Stimulated activated memory B cell treated with anti-CD40 and anti-IgM and Interleukin-4, amounts not matched to agents 10 μg/mL and 1 μg/mL and 100 μg/mL, for 72 hours (primary cell): Measurements from ENCODE around the gene RUSF1.
"Not testable (repeated sequence)": the region's sequence is repeated elsewhere in the genome, so short reads cannot be mapped to it uniquely, and the experiment has no call there.

Experiments
- ATAC-seq: fragments of 150-1000 bp; cut with Tn5 transposase; 2 replicates; pipeline ENCODE4 v1.10.0; 2021
- H3K27ac Mint-ChIP-seq: one replicate; pipeline ENCODE4 v1.8.0; 2022; ENCODE audit warnings: mild to moderate bottlenecking, mixed read lengths
- H3K27me3 Mint-ChIP-seq: one replicate; pipeline ENCODE4 v1.8.0; 2022; ENCODE audit warnings: mixed read lengths
- H3K36me3 Mint-ChIP-seq: one replicate; pipeline ENCODE4 v1.8.0; 2022; ENCODE audit warnings: mixed read lengths
- H3K4me1 Mint-ChIP-seq: one replicate; pipeline ENCODE4 v1.8.0; 2022; ENCODE audit warnings: mixed read lengths
- H3K4me3 Mint-ChIP-seq: one replicate; pipeline ENCODE4 v1.8.0; 2022; ENCODE audit warnings: mild to moderate bottlenecking, moderate library complexity, mixed read lengths
- H3K9me3 Mint-ChIP-seq: one replicate; pipeline ENCODE4 v1.8.0; 2022; ENCODE audit warnings: mixed read lengths

RUSF1 gene

GRCh38 chr16:31458844-31459686 lies 49.1 kb downstream of the RUSF1 start, which contains the start of gene ARMC5:
Gene ARMC5 (plus strand): TSS chr16:31459501. CDS start chr16:31459525, 24 bp downstream.
- Mint-ChIP-seq H3K27me3 (no peaks in the 10 kb centered on the region), H3K36me3 (peaks cover 23% of the 10 kb centered on the region), H3K9me3 (no peaks in the 10 kb centered on the region), H3K27ac (peak within 1 kb of the TSS; percentile 96), H3K4me3 (peak within 1 kb of the TSS; percentile 86), H3K4me1 (peaks cover 52% of the 10 kb centered on the region)
- peak; percentile 90 for ATAC-seq

GRCh38 chr16:31458073-31458843 lies 49.9 kb downstream of the RUSF1 start:
- peak; percentile 2 for ATAC-seq
- peaks cover 57% of the 10 kb centered on the region for H3K4me1 Mint-ChIP-seq
- no peaks in the 10 kb centered on the region for H3K9me3 Mint-ChIP-seq

GRCh38 chr16:31456988-31457360 lies 51.2 kb downstream of the RUSF1 start:
- H3K4me1 Mint-ChIP-seq: peaks cover 52% of the 10 kb centered on the region

More at GRCh38 chr16:31458073-31458843, 49.9 kb downstream of the RUSF1 start:
- Mint-ChIP-seq H3K27ac (peak overlapping the region; percentile 96), H3K27me3 (no peaks in the 10 kb centered on the region), H3K36me3 (peaks cover 15% of the 10 kb centered on the region), H3K4me3 (peak overlapping the region; percentile 86)

DNA sequence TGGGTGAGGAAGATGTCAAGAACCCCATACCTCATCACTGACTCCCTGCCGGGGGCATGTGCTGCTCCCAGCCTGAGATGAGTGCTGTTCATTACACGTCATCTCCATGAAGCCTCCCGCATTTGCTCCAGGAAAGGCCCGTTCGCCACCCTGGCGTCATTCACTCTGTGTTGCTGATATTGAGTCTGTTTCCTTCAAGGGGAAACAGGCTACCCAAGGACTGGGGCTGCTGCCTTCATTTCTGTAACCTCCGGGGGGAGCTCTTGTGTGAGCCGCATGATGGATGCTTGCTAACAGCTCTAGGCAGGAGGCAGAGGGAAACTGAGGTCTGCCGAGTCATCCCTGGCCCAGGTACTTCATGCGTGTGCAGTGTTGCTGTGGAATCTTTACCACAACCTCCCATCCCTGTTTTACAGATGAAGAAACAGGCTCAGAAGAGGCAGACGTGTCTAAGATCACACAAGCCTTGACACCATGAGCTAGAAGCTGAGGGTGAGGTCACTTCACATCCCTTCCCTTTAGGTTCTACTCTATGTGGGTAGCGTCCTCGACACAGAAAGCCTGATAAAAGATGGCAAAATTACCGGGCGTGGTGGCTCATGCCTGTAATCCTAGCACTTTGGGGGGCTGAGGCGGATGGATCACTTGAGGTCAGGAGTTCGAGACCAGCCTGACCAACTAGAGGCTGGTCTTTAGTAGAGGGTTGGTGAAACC lies 52.4 kb downstream of the RUSF1 start:
- ATAC-seq: no peak
- Mint-ChIP-seq H3K36me3 (peaks cover 5% of the 10 kb centered on the region), H3K4me3 (no peak overlapping the region), H3K27me3 (no peaks in the 10 kb centered on the region), H3K9me3 (no peaks in the 10 kb centered on the region), H3K27ac (peak overlapping the region; percentile 57), H3K4me1 (peaks cover 53% of the 10 kb centered on the region)

More at GRCh38 chr16:31456988-31457360, 51.2 kb downstream of the RUSF1 start:
- H3K27me3 Mint-ChIP-seq: no peaks in the 10 kb centered on the region
- no peak for ATAC-seq
- no peak overlapping the region for H3K27ac Mint-ChIP-seq
- no peaks in the 10 kb centered on the region for H3K9me3 Mint-ChIP-seq
- H3K36me3 Mint-ChIP-seq: peaks cover 5% of the 10 kb centered on the region
- no peak overlapping the region for H3K4me3 Mint-ChIP-seq

DNA sequence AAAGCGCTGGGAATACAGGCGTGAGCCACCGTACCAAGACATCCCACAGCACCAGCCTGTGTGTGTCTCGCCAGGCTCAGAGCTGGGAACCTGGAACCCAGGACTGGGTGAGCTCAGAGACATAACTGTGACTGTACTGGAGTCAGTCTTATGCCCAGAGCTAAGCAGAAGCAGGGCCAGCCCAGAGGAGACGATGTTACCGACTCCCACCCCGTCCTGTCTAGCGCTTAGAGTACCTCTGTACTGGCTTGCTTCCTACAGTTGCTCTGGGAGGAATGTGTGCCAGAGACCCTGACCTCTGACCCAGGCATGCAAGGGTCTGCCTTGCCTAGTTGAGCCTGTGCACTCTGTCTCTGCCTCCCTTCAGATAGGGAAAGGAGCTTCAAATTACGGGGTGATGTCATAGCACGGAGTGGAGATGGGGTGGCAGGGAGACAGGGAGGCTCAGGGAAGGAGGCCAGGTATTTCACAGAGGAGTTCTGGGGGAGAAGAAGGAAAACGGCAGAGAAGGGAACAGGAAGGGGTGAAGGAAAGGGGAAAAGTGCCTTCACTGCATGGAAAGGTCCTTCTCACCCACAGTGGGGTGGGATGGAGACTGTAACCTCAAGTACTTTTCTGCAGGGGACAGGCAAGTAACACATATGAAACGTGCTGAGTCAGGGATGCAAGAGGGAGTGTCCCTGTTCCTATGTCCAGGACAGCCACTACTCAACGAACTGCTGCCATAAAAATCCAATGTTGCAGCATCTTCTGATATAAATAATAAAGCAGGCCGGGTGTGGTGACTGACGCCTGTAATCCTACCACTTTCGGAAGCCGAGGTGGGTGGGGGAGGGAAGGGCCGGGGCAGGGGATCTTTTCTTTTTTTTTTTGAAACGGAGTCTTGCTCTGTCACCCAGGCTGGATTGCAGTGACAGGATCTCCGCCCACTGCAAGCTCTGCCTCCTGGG lies 54.7 kb downstream of the RUSF1 start:
- Mint-ChIP-seq H3K4me1 (peaks cover 47% of the 10 kb centered on the region), H3K36me3 (peaks cover 5% of the 10 kb centered on the region), H3K27ac (no peak overlapping the region), H3K9me3 (no peaks in the 10 kb centered on the region), H3K4me3 (no peak overlapping the region), H3K27me3 (no peaks in the 10 kb centered on the region)
- ATAC-seq: no peak

- no peaks in the 10 kb centered on the region for H3K9me3 Mint-ChIP-seq
- H3K27ac Mint-ChIP-seq: no peak overlapping the region
- peaks cover 5% of the 10 kb centered on the region for H3K36me3 Mint-ChIP-seq
- no peak overlapping the region for H3K4me3 Mint-ChIP-seq
- peaks cover 40% of the 10 kb centered on the region for H3K4me1 Mint-ChIP-seq
- ATAC-seq: no peak
- H3K27me3 Mint-ChIP-seq: no peaks in the 10 kb centered on the region
Measured at GRCh38 chr16:31452631-31453106, 55.5 kb downstream of the RUSF1 start.

DNA sequence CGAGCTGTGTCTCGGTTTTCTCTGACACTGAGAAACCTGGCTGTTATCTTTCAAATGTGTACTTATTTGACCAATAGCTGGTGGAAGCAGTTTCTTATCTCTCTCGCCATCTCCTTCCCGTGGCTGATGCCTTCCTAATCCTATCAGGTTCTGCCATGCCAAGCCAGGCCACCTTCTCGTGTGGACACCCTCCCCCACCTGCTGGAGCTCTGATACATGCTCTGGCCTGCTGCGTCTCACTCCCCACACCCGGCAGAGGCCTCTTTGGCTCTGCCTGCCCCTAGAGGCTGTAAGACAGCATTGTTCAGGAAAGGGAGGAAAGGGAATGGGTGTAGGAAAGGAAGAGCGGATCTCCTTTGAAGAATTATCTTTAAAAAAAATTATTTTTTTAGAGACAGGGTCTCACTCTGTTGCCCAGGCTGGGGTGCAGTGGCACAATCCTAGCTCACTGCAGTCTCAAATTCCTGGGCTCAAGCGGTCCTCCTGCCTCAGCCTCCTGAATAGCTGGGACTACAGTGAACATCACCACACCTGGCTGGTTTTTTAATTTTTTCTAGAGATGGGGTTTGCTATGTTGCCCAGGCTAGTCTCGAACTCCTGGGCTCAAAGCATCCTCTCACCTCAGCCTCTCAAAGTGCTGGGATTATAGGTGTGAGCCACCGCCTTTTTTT lies 56.4 kb downstream of the RUSF1 start:
- Mint-ChIP-seq H3K4me1 (peaks cover 33% of the 10 kb centered on the region), H3K27ac (no peak overlapping the region), H3K36me3 (peaks cover 5% of the 10 kb centered on the region), H3K9me3 (no peaks in the 10 kb centered on the region), H3K4me3 (no peak overlapping the region), H3K27me3 (no peaks in the 10 kb centered on the region)
- peak; percentile 53 for ATAC-seq

GRCh38 chr16:31451201-31451600 lies 57.0 kb downstream of the RUSF1 start:
- Mint-ChIP-seq H3K27me3 (no peaks in the 10 kb centered on the region), H3K36me3 (peaks cover 5% of the 10 kb centered on the region), H3K9me3 (no peaks in the 10 kb centered on the region), H3K4me1 (peaks cover 30% of the 10 kb centered on the region), H3K27ac (no peak overlapping the region), H3K4me3 (no peak overlapping the region)
- no peak for ATAC-seq

DNA sequence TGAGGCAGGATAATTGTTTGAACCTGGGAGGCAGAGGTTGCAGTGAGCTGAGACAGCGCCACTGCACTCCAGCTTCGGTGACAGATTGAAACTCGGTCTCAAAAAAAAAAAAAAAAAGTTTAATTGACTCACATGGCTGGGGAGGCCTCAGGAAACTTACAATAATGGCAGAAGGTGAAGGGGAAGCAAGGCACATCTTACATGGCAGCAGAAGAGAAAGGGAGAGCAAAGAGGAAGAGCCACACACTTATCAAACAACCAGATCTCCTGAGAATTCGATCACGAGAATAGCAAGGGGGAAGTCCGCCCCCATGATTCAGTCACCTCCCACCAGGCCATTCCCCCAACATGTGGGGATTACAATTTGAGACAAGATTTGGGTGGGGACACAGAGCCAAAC lies 62.3 kb downstream of the RUSF1 start:
- peaks cover 21% of the 10 kb centered on the region for H3K4me1 Mint-ChIP-seq
- not testable (repeated sequence) for H3K36me3 Mint-ChIP-seq, ATAC-seq, H3K27ac Mint-ChIP-seq, H3K27me3 Mint-ChIP-seq, H3K9me3 Mint-ChIP-seq, H3K4me3 Mint-ChIP-seq

- peaks cover 33% of the 10 kb centered on the region for H3K4me1 Mint-ChIP-seq
Measured at GRCh38 chr16:31441956-31442355, 66.2 kb downstream of the RUSF1 start.

DNA sequence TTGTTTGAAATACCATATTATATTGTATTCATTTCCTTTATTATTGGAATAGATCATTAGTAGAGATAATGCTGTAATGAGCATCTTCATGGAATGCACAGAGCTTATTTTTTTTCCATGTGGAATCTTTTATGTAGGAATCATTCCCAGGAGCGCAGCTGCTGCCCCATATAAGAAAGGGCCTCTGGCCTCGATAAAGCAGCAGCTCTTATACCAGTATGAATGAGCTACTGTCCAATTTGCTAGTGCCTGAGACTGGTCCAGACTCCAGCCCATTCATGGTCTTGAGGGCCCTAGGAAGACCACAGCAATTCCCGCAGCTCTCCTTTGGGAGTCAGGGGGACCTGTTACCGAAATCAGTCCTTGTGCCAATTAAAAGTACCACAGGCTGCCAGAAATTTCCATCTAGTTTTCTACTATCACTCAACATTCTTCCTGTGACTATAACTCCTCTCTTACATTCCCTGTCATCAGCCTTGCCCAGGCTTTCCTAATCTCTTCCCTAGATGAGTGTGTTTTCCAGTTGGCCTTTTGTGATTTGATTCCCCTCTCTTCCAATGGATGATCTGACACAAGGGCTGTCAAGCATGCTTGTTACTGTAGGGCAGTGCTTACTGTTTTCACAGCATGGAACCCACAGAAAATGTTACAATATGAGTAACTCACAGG lies 67.5 kb downstream of the RUSF1 start:
- Mint-ChIP-seq H3K36me3 (no peaks in the 10 kb centered on the region), H3K9me3 (no peaks in the 10 kb centered on the region)

More at GRCh38 chr16:31441956-31442355, 66.2 kb downstream of the RUSF1 start:
- Mint-ChIP-seq H3K36me3 (no peaks in the 10 kb centered on the region), H3K4me3 (peak overlapping the region; percentile 70), H3K27ac (no peak overlapping the region), H3K9me3 (peaks cover 3% of the 10 kb centered on the region), H3K27me3 (no peaks in the 10 kb centered on the region)
- ATAC-seq: no peak

GRCh38 chr16:31439519-31439918 lies 68.7 kb downstream of the RUSF1 start:
- H3K4me3 Mint-ChIP-seq: no peak overlapping the region
- H3K4me1 Mint-ChIP-seq: peaks cover 27% of the 10 kb centered on the region
- H3K9me3 Mint-ChIP-seq: no peaks in the 10 kb centered on the region
- ATAC-seq: no peak
- H3K36me3 Mint-ChIP-seq: no peaks in the 10 kb centered on the region
- no peaks in the 10 kb centered on the region for H3K27me3 Mint-ChIP-seq
- H3K27ac Mint-ChIP-seq: no peak overlapping the region

More for the DNA sequence above, 67.5 kb downstream of the RUSF1 start:
- Mint-ChIP-seq H3K27ac (no peak overlapping the region), H3K27me3 (no peaks in the 10 kb centered on the region), H3K4me3 (no peak overlapping the region), H3K4me1 (peaks cover 27% of the 10 kb centered on the region)
- no peak for ATAC-seq
